HG03439 (cell line): ENCODE measurements around the gene GAL.

Experiments
- ATAC-seq: cut with Tn5 transposase; IDR thresholded peaks from one replicate; pipeline ENCODE4 v1.9.1; 2021; ENCODE audit warnings: mild to moderate bottlenecking, moderate library complexity; ENCODE audit not compliant: unreplicated experiment

GAL gene

DNA sequence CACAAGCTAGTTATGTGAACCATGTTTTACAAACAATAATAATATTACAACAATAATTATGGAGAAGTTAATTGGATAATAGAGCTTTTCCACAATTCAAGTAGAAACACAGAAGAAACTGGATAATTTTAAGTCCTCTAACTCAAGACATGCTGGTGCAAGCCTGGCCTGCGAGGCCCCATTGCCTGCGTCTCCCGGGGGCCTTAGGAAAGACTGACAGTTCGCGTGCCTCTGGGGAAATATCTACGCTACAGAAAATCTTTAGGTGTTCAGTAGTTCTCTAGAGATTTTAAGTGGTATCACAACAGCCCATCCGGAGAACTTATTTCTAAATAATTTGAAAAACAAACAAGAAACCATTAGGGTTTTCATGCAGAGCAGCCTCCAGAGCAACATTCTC, 23.2 kb downstream of the GAL start:
- no peak for ATAC-seq

DNA sequence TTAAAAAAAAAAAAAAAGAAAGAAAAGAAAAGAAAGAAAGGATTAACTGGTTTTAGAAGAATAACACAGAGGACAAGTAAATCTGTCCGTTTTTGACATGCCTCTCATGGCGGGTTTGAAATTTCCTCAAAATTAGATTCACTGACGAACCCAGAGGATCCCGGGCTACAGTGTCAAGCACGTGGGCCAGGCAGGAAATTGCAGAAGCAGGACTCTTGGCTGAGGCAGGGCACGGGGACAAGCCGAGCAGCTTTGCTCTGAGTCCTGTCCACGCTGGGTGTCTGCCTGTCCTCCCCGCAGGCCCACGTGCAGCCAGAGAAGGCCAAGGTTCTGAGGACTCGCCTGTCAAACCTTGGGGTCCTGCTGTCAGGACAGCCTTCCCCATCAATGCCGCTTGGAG, 24.7 kb downstream of the GAL start:
- ATAC-seq = no peak

DNA sequence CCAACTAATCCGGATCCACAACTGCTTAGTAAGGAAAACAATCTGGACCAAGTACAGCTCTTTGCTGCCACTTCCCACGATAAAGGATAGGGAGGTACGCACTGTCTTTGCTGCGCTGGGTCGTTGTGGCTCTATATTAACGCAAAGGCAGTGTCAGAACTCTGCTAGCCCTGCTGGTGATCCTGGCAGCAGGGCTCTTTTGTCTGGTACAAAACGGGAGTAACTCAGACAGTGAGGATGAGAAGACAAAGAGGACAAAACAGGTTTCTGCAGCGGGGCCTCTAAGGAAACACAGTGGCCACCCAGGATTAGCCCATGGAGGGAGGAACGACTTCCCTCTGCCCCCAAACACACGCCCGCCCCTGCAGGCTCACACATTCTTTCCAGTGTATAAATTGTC, 26.1 kb downstream of the GAL start:
- no peak for ATAC-seq

DNA sequence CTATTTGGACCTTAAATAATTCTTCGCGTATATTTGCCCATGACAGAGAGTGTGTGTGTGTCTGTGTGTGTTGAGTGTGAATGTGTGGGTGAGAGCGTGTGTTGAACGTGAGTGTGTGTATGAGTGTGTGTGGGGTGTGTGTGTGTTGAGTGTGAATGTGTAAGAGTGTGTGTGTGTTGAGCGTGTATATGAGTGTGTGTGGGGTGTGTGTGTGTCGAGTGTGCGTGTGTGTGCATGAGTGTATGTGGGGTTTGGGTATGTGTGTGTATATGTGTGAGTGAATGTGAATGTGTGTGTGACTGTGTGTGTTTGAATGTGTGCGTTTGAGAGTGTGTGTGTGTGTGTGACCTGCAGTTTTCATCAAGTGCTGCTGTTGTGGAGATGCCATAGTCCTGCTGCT, 26.8 kb downstream of the GAL start:
- ATAC-seq = no peak

DNA sequence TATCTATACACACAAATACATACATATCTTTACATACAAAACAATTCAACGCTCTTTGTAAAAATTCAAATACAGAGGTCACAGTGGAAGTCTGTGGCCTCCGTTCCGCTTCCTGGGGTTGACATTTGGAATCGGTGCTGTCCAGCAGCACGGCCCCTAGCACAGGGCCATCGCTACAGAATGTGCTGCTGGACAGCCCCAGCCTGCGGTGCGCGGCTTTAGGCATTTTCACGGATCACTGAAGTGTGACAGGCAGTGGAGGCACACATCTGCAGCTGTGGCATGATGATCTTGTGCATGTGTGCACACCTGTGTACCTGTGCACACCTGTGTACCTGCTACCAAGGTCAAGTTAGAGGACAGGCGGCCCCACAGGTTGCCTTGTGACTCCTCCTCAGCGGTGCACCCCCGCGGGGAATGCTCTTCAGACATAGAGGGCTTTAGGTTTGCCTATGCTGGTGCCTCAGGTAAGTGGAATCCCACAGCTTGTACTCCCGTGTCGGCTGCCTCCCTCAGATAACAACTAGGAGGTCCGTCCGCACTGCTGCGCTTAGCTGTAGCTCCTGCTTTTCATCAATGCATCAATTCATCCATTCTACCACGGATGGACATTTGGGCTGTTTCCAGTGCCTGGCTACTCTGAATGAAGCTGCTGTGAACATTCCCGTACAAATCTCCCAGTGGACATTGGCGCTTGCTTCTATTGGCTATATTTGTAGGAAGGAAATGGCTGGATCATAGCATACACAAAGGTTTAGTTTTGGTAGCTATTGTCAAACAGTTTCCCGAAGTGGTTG, 29.9 kb downstream of the GAL start:
- no peak for ATAC-seq

DNA sequence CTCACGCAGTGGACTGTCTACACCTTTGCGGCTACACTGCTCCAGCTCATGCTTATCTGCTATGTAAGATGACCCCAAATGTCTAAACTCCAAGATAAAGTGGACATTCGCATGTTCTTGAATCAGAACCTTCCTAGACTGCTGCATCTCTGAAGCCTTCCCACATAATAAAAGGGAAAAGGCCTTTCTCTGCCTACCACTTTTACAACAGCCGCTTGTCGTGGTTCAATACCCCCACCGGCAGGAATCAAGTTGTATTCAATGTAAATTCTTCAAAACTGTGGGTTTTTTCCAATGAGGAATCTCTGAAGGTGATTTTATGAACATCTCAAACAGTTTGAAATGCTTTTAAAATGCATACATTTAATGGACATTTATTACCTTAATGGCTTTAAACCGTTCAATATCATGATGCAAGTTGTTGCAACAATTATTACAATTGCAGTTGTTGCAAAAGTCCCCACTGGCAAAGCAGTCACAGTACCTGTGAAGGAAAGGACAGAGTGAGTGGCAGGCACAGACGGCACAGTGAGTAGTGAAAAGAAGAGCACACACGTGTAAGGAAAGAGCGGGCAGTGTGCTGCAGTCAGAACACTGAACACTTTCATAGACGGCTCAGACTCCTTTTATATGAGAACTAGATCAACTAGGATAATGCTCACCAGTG, 31.2 kb downstream of the GAL start:
- no peak for ATAC-seq

DNA sequence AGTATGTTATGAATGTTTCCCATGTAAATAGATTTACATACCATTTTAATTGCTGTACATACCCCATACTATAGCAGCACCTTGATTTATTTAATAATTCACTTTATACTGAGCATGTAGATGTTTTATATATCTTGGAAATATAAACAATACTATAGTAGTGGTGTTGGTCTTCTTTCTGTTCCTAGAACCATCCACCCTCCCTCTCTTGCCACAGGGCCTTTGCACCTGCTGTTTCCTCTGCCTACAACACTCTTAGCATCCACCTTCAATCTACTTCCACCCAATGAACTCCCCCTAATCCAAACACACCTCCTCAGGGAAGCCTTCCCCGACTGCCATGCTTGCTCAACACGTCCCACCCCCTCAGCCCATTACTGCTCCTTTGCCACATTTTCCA, 36.7 kb downstream of the GAL start:
- no peak for ATAC-seq

DNA sequence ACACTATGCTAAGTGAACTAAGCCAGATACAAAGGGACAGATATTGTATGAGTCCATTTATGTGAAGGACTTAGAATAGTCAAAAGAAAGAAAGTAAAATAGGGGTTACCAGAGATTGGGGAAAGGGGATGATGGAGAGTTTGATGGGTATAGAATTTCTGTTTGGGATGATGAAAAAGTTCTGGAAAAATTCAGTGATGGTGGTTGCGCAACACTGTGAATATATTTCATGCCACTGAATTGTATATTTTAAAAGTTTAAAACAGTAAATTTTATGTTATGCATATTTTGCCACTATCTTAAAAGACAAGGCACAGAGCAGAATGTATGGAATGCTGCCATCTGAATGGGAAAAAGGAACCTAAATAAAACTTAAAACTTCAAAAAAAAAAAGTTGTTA, 37.8 kb downstream of the GAL start:
- ATAC-seq = no peak

GRCh38 chr11:68724293-68724692, 39.9 kb downstream of the GAL start:
- ATAC-seq = no peak

DNA sequence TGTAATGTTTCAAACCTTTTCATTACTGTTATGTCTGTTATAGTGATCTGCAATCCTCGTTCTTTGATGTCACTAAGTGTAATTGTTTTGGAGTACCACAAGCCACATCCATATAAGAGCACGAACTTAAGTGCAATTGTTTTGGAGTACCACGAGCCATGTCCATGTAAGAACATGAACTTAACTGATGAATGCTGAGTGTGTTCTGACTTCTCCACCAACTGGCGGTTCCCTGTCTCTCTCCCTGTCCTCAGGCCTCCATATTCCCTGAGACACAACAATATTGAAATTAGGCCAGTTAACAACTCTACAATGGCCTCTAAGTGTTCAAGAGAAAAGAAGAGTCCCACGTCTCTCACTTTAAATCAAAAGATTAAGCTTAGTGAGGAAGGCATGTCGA, 43.4 kb downstream of the GAL start:
- no peak for ATAC-seq

DNA sequence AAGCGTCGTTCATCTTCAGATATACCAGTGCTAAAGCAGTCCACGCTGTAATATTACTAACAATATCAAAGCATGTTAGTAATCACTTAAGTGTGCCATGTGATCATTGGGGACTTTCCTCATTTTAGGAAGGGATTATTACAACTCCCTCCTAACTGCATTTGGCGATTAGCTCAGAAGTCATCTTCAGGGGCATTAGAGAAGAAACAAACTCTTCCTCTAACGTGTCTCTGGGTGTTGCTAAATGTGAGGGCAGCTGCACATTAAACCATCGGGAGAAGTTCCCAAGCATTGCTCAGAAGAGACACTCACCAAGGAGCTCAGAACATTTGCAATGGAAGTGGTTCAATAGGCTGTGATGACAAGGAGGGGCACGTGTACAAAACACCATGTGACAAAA, 49.8 kb downstream of the GAL start:
- no peak for ATAC-seq

GRCh38 chr11:68735125-68735524, 50.8 kb downstream of the GAL start:
- ATAC-seq = no peak

DNA sequence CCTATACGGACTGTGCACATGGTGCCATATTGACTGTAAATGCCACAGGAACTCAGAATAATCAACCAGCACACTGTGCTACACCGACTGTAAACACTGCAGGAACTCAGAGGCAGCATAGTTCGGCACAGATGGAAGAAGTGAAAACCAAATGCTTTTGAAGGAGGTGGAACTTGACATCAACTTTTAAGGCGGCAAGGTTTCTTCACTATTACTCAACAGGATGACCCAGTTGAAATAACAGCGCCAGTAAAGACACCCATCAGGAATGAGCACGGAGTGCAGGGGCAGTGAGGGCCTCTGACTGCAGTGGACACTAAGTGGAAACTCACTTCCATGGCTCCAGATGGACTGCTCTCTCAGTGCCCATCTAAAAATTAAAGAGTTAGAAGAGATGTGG, 51.3 kb downstream of the GAL start:
- no peak for ATAC-seq
